NCI-H82 treated with DMSO at 0.1 percent for 48 hours (cell line): Measurements from ENCODE around the gene SMARCA2.

Experiments used
- DNase-seq: peaks from one replicate; lab custom pipeline; 2025; ENCODE audit not compliant: unreplicated experiment; lab: John Stamatoyannopoulos, UW

Gene SMARCA2

DNA sequence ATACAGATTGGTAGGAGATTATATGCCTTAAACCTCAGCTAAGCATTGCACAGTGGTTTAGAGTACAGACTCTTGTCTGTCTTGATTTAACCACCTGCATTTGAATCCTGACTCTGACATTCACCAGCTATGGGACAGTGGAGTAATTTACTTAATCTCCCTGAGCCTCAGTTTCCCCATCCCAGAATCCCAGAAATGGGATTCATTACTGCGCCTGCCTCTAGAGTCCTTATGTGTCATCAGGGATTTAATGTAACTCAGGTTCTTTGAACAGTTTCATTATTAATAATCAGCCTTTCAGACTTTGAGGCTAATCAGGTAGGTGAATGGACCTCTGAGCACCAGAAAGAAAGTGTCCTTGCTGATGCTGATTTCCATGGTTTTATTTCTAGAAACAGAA is 149.1 kb downstream of the SMARCA2 start:
- no peak for DNase-seq

- no peak for DNase-seq
These were observed 151.1 kb downstream of the SMARCA2 start for GRCh38 chr9:2166203-2166602.

GRCh38 chr9:2169035-2169434 is 153.9 kb downstream of the SMARCA2 start:
- no peak for DNase-seq

DNA sequence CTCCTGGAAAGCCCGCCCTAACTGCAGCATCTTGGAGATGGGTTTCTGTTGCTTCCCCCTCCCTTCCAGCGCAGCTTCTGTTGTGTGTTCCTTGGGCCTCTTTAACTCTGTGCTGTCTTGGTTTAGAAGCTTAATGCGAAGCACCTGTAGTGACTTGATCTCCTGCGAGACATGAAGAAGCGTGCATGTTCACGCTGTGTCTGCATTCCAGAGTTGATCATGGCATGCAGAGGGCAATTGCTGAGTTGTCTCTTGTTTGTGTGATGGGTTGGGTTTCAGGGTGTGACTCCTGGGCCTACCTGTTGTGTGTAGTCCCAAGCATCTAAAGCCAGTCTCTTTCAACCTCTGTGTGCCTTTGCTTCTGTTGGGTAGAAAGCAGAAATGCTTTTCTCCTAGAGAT is 155.6 kb downstream of the SMARCA2 start:
- no peak for DNase-seq

DNA sequence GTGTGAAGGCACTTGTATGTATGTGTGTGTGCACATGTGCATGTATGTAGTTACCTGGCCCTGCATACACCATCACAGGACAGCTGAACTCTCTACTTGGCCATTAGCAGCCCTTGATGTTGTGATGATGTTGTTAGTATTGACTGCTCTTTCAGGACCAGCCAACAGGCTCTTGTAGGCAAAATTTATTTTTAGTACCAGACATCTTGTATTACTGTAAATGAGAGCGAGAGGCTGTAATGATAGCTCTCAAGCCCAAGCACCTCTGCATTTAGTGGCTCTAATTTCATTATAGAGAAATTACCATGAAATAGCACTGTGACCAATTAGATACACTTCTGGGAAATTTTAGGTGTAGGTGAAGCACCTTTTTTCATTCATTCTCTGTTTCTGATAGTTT is 158.0 kb downstream of the SMARCA2 start:
- DNase-seq = no peak

DNA sequence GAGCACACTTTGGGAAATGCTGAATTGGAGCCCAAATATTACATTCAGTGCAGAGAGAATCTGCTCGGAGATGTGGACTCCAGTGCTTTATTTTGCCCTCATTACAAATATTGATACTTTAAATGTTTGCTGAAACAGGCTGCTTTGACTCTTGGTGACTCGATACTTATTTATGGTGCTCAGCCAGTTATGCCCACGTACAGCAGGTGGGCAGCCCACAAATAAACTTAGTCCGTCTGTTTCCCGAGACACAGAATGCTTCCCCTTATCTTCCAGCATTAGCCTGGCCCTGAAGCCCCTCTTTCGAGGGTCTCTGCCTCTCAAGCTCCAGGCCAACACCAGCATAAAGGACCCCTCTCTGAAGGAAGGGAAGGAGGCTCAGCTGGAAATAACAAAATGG is 158.7 kb downstream of the SMARCA2 start:
- no peak for DNase-seq

DNA sequence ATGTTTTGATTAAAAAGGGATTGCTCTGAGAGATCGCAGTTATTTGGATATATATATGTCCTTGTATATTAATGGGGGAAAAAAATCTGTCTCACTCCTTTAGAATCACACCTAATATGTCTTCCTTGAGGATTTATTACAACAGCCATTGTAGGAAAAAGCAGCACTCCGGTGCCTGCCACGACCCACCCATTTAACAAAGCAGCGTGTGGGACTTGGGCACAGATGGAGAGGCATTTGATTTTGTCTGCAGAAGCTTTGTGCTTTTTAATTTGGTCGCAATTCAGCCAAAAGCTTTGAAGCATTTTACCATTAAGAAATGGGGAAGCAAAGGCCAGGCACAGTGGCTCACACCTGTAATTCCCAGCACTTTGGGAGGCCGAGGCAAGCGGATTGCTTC is 159.2 kb downstream of the SMARCA2 start:
- DNase-seq = no peak

DNA sequence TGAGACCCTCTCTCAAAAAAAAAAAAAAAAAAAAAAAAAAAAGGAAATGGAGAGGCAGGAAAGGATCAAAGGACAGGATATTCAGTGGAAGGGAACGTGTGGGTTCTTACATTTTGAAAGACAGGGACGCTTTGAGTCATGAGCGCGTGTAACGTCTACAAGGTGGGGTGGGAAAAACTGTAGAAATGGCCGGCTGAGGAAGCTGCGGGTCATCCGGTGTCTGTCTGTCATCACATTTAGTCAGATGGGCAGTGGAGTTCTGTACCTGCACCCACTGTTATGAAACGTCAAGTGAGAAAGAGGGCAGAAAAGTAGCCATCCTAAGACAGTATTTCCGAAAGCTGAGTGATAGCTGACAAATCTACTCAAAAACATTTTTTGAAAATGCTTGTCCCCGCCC is 159.8 kb downstream of the SMARCA2 start:
- DNase-seq = no peak

DNA sequence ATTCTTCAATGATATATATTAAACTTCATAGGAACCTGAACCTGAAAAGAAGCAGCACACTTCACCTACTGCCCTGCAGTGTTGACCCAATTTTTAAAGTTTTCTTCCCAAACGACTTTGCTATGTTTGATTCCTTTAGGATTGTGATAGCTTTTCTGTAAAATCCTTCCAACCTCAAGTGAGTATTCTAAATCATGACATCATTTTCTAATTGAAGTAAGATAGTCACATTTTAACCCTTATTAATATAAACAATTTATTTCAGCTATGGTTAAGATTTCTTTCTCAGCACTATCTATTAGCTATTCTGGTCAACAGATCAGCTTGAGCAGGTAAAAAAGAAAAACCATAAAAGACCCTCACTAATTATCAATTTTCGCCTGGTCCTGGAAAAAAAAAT is 162.0 kb downstream of the SMARCA2 start:
- DNase-seq = no peak

DNA sequence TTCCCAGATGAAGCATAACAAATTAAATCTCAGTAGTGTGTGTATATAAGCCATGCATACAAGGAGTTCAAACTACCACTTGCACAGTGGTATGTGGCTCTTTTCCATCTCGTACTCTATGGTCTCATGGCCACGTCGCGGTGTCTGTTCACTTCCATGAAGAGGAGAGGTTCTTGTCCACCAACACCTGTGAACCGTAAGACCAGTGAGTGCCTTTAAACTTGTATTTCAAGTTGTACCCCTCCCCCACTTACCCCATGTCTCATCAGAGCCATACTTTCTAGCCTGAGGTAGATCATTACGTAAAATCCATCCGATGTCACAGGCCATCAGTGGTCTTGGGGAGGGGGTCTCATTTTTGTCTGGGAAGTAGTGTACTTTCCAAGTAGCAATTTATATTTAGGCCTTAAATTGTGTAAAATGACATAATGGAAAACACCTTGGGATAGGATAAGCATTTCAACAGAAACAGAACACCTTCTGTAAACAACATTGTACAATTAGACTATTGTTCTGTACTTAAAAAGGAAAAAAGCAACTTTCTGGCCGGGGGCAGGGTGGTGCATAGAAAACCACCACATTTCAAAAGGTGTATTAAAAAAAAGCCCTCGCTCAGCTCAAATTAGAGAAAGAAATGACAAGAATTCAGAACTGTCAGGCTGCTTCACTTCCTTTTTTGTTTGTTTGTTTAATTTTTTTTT is 163.0 kb downstream of the SMARCA2 start:
- DNase-seq = no peak

GRCh38 chr9:2179567-2179966 is 164.4 kb downstream of the SMARCA2 start:
- DNase-seq = no peak

GRCh38 chr9:2180154-2180553 is 165.0 kb downstream of the SMARCA2 start:
- DNase-seq = no peak

- DNase-seq = no peak
These were observed 165.6 kb downstream of the SMARCA2 start for GRCh38 chr9:2180704-2181103.

- no peak for DNase-seq
These were observed 166.6 kb downstream of the SMARCA2 start for GRCh38 chr9:2181792-2182191.

DNA sequence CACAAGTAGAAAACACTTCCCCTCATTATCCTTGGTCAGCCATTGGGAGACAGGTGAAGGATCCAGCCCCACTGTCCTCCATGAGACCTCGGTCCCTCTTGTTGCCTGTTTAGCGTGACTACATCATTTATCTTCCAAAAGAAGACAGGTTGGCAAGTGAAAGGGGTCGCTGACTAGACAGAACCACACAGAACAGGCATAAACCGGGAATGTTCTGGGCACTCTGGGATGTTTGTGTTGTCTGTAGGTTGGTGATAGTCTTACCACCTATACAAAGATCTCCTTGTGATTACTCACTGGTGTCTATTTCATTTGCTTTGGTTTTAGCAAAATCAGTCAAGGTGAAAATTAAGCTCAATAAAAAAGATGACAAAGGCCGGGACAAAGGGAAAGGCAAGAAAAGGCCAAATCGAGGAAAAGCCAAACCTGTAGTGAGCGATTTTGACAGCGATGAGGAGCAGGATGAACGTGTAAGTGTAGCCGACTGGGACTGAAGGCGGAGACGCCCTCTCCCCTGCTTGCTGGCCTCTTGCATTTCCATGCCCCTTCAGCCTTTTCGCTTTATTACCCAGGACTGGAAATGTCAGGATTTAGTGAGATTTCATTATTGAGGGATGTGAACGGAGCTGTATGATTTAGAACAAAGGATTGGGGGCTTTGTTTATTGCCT is 175.9 kb downstream of the SMARCA2 start:
- DNase-seq = no peak

DNA sequence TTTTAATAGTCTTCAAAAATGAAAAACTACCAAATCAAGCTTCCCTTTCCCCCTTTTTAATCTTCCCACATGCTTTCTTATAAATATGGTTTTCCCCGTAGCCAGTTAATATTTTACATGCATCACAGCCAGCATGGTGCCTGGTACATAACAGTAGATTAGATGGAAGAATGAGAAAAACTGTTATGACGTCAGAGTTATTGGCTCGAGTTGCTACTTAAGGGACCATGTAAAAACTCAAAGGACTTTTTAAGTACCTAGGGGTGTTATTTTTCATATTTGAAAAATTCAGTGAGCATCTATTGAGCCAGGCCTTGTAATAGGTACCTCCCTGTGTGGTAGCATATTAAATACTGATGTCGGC is 176.4 kb downstream of the SMARCA2 start:
- no peak for DNase-seq

- DNase-seq = no peak
These were observed 177.3 kb downstream of the SMARCA2 start for GRCh38 chr9:2192356-2192979.

DNA sequence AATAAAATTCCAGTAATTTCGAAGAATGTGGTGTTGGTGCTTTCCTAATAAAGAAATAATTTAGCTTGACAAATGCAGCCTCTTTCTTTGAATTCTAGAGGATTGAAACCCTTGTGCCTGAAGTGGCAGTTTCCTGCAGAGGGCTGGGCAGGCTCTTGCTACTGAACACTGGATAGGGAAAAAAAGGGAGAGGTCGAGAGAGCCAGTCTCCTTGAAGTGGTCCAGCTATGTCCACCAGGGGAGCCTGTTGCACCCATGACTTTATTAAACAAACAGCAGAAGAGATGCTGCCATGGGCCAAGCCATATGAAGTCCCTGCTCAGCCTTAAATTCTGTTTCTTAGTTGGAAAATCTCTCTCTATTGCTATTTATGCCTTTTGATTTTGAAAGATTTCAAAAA is 178.4 kb downstream of the SMARCA2 start:
- no peak for DNase-seq

- DNase-seq = no peak
These were observed 180.1 kb downstream of the SMARCA2 start for GRCh38 chr9:2195211-2195610.

DNA sequence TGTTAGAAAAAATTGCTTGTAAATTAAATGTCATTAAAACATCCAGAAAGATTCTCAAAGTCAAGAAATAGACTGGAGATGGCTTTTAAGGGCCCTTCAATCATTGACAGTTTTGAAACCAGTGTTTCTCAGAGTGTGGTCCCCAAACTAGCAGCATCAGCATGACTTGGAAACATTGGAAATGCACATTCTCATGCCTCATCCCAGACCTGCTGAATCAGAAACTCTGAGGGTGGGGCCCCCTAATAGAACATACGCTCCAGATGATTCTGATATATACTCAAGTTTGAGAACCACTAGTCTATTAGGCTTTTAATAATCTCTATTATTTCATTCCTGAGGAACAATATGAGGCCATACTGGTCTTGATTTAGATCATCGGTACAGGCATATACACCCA is 181.6 kb downstream of the SMARCA2 start:
- no peak for DNase-seq

- DNase-seq = no peak
These were observed 183.9 kb downstream of the SMARCA2 start for GRCh38 chr9:2198956-2199635.
